Left hindlimb (tissue), 1 donor: ENCODE results near the gene CD40.
"Not testable (repeated sequence)": the region's sequence is repeated elsewhere in the genome, so short reads cannot be mapped to it uniquely, and the experiment has no call there.

ENCODE experiments used
- DNase-seq: peaks from one replicate; pipeline ENCODE4 v3.0.0-alpha.2; 2018

The CD40 gene

GRCh38 chr20:46099491-46100287 is 18.4 kb upstream of the CD40 start:
- DNase-seq, result no peak

GRCh38 chr20:46100444-46100843 is 17.7 kb upstream of the CD40 start:
- DNase-seq, result not testable (repeated sequence)

GRCh38 chr20:46100988-46101387 is 17.1 kb upstream of the CD40 start:
- no peak for DNase-seq

GRCh38 chr20:46101957-46102356 is 16.2 kb upstream of the CD40 start:
- DNase-seq, result no peak

GRCh38 chr20:46102940-46103339 is 15.2 kb upstream of the CD40 start:
- DNase-seq, result no peak

GRCh38 chr20:46104262-46104661 is 13.9 kb upstream of the CD40 start:
- DNase-seq, result no peak

- no peak for DNase-seq
These were observed 11.1 kb upstream of the CD40 start for GRCh38 chr20:46107061-46107460.

- no peak for DNase-seq
These were observed 9.7 kb upstream of the CD40 start for GRCh38 chr20:46108435-46108841.

GRCh38 chr20:46108976-46109375 is 9.1 kb upstream of the CD40 start:
- DNase-seq, result no peak

GRCh38 chr20:46111028-46111835 is 6.9 kb upstream of the CD40 start:
- no peak for DNase-seq

GRCh38 chr20:46111836-46112212 is 6.3 kb upstream of the CD40 start:
- DNase-seq, result no peak

- no peak for DNase-seq
These were observed 5.5 kb upstream of the CD40 start for GRCh38 chr20:46112430-46113112.

- DNase-seq, result no peak
These were observed 5.0 kb upstream of the CD40 start for GRCh38 chr20:46113113-46113470.

GRCh38 chr20:46114449-46114848 is 3.7 kb upstream of the CD40 start:
- no peak for DNase-seq

- DNase-seq, result no peak
These were observed 437 bp downstream of the CD40 start for GRCh38 chr20:46118481-46119020.

GRCh38 chr20:46119028-46119546 is 973 bp downstream of the CD40 start:
- DNase-seq, result no peak

GRCh38 chr20:46119547-46119946 is 1.4 kb downstream of the CD40 start:
- DNase-seq, result no peak

GRCh38 chr20:46120136-46120535 is 2.0 kb downstream of the CD40 start:
- DNase-seq, result no peak

- DNase-seq, result no peak
These were observed 3.2 kb downstream of the CD40 start for GRCh38 chr20:46121184-46121930.

GRCh38 chr20:46122071-46122470 is 4.0 kb downstream of the CD40 start:
- DNase-seq, result no peak

- no peak for DNase-seq
These were observed 4.7 kb downstream of the CD40 start for GRCh38 chr20:46122516-46123481.
